NCI-H526 (cell line): Measurements from ENCODE around the gene GPR157.
"Not testable (repeated sequence)": the region's sequence is repeated elsewhere in the genome, so short reads cannot be mapped to it uniquely, and the experiment has no call there.

Experiments used
- DNase-seq, 2 experiments: peaks; one replicate each; lab custom pipeline; 2025; lab: John Stamatoyannopoulos, UW

Gene GPR157

GRCh38 chr1:9118186-9118585, 10.7 kb downstream of the GPR157 start:
- DNase-seq, result no peak

GRCh38 chr1:9115351-9116205, 13.3 kb downstream of the GPR157 start:
- DNase-seq, result no peak

- DNase-seq, result no peak
Measured at GRCh38 chr1:9112961-9113880, 15.7 kb downstream of the GPR157 start.

GRCh38 chr1:9111957-9112356, 16.9 kb downstream of the GPR157 start:
- no peak for DNase-seq

- no peak for DNase-seq
Measured at GRCh38 chr1:9111357-9111691, 17.6 kb downstream of the GPR157 start.

- peak; percentile 41 to 88 for DNase-seq
Measured at GRCh38 chr1:9110669-9111356, 18.1 kb downstream of the GPR157 start.

GRCh38 chr1:9108056-9108665, 20.7 kb downstream of the GPR157 start:
- DNase-seq, result no peak

GRCh38 chr1:9107136-9107535, 21.8 kb downstream of the GPR157 start:
- DNase-seq, result no peak

GRCh38 chr1:9106286-9106685, 22.6 kb downstream of the GPR157 start:
- DNase-seq, result no peak

- no peak for DNase-seq
Measured at GRCh38 chr1:9105336-9105867, 23.5 kb downstream of the GPR157 start.

GRCh38 chr1:9101510-9102146, 27.3 kb downstream of the GPR157 start:
- DNase-seq, result peak; percentile 35 to 77

- no peak for DNase-seq
Measured at GRCh38 chr1:9100471-9101043, 28.3 kb downstream of the GPR157 start.

GRCh38 chr1:9099555-9099954, 29.3 kb downstream of the GPR157 start:
- DNase-seq, result no peak

GRCh38 chr1:9097947-9098705, 30.8 kb downstream of the GPR157 start:
- no peak for DNase-seq

GRCh38 chr1:9095818-9096217, 33.1 kb downstream of the GPR157 start:
- DNase-seq, result no peak

- not testable (repeated sequence) for DNase-seq
Measured at GRCh38 chr1:9093996-9094595, 34.8 kb downstream of the GPR157 start.

GRCh38 chr1:9093581-9093980, 35.3 kb downstream of the GPR157 start:
- no peak for DNase-seq

GRCh38 chr1:9093091-9093490, 35.8 kb downstream of the GPR157 start:
- no peak for DNase-seq

GRCh38 chr1:9088807-9089206, 40.1 kb downstream of the GPR157 start:
- DNase-seq, result no peak
